22Rv1 (cell line): ENCODE data around the gene INSM1.

ENCODE experiments used
- ZFX ChIP-seq: fragments of 450-650 bp; IDR thresholded peaks from 2 replicates; pipeline ENCODE4 v1.6.1; 2017; ENCODE audit warnings: antibody characterized with exemption, borderline replicate concordance
- TF ChIP-seq, protein P1 (sequence below): fragments of 450-650 bp; IDR thresholded peaks from 2 replicates; pipeline ENCODE4 v1.5.1; 2017; ENCODE audit warnings: mild to moderate bottlenecking

DNA sequence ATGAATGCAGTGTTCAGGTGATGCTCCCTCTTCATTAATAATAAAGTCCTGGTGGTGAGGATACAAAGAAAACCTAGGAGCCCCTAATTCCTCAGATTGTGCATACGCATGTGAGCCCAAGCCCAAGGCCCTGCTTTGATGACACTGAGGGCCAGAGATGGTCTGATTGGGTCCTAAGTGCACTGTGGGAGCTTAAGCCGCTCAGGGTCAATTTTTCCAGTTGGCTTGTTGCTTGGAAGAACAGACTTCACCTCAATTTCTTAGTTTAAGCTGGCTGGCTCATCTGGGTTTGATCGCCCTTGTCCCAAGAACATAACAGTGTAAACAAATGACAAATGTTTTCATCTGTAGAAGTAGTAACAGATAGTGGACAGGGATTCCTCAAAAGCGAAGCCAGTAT, 41.4 kb downstream of the INSM1 start:
- TF ChIP-seq, protein P1, sequence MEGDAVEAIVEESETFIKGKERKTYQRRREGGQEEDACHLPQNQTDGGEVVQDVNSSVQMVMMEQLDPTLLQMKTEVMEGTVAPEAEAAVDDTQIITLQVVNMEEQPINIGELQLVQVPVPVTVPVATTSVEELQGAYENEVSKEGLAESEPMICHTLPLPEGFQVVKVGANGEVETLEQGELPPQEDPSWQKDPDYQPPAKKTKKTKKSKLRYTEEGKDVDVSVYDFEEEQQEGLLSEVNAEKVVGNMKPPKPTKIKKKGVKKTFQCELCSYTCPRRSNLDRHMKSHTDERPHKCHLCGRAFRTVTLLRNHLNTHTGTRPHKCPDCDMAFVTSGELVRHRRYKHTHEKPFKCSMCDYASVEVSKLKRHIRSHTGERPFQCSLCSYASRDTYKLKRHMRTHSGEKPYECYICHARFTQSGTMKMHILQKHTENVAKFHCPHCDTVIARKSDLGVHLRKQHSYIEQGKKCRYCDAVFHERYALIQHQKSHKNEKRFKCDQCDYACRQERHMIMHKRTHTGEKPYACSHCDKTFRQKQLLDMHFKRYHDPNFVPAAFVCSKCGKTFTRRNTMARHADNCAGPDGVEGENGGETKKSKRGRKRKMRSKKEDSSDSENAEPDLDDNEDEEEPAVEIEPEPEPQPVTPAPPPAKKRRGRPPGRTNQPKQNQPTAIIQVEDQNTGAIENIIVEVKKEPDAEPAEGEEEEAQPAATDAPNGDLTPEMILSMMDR, result no peak
- no peak for TF ChIP-seq ZFX
